Suppressor macrophage treated with lipopolysaccharide for 4 hours (primary cell): ENCODE measurements around the gene KRT32.
A peak's percentile ranks its signal among the peaks of the same experiment; 100 is the strongest.
"Not testable (repeated sequence)": the region's sequence is repeated elsewhere in the genome, so short reads cannot be mapped to it uniquely, and the experiment has no call there.

Source experiments
- DNase-seq: peaks from one replicate; pipeline ENCODE4 v3.0.0-alpha.2; 2020

KRT32 gene

DNA sequence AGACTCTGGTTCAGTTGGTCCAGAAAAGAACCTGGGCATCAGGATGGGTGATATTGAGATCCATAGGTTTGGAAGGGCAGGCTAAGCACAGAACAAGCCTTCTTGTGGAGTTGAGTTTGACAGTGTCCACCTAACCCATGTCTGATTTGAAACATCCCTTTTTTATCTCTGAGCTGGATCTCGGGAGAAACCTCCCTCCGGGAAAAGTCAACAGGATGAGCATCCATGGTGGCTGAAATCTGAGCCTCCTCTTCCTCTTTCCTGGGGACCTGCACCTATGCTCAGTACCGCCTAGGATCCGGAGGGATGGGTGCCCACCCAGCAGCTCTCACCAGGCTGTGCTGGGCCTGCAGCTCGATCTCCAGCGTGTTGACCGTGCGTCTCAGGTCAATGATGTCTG is 3.4 kb downstream of the KRT32 start:
- no peak for DNase-seq

DNA sequence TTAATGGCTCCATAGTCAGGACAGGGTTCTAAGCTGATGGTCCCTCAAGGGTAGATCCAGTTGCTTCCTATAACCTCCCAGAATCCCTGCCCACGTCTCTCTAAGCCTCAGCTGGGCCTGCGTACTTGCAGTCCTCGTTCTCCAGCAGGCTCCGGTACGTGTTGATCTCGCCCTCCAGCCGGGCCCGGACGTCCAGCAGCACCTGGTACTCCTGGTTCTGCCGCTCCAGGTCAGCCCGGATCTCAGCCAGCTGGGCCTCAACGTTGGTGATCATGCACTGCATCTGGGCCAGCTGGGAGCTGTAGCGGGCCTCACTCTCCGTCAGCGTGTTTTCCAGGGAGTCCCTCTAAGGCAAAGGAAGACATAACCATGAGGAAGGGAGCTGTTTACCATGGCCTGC is 4.5 kb downstream of the KRT32 start:
- DNase-seq = no peak

DNA sequence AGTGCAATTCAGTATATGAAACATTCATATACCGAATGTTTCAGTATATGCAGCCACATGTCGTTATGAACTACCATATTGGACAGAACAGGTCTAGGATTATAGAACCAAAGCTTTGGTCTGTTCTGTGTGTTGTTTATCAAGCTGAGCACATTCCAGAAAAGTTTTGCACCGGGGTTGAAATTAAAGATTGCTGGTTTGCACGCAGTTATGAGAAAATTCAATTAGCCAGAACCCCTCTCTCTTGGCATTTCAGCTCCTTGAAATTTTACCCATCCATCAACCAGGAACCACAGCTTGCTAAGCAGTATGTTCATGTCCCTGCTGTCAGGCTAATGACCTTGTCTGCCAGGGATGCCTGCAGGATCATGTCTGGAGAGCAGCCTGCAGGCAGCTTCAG is 9.5 kb downstream of the KRT32 start:
- no peak for DNase-seq

DNA sequence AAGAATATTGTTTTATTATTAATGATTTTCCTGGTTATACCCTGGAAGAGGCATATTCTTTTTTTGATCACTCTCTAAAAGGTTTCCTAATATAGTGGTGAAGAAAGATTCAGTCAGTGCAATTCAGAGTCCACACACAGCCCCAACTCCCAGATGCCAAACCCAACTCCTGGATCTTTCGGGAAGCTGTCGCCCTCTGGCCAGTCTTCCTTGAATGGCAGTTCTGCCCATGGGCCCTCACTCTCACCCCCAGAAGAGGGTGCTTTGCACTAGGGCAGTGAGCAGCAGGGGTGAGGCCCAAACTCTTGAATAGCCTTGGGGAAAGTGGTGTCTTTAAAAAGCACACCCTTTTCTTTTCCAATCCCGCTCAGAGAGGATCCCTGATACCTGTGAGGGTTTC is 11.0 kb downstream of the KRT32 start:
- DNase-seq = no peak

DNA sequence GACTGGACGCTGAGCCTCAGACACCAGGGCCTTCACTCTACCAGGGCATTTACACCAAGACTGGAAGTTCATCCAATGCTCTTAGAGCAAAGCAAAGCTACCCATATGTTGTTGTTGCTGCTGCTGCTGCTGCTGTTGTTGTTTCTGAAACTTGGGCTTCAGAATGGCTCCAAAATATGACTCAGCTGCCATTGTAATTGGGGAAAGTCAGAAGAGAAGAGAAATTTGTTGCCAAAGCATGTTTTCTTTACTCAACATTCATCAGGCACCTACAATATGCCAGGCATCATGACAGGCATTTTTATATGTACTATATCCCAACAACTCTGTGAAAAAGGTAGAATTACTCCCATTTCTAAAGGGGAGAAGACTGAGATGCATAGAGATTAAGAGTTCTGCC is 11.9 kb downstream of the KRT32 start:
- no peak for DNase-seq

DNA sequence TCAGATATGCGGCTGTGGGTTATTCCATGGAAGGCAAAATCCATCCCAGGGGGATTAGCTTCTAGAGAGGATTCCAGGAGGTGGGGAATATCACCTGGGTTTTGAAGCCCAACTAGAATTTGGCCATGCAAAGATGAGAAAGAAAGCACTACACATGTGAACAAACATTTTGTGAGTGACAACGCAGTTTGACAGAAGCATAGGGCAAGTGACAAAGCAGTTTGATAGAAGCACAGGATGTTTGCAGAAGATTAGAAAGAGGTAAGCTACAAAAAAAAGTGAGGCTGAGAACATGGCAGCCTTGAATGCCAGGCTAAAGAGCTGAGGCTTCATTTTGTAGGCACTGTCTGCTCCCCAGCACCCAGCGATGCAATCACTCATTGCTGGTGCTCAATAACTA is 14.1 kb downstream of the KRT32 start:
- no peak for DNase-seq

DNA sequence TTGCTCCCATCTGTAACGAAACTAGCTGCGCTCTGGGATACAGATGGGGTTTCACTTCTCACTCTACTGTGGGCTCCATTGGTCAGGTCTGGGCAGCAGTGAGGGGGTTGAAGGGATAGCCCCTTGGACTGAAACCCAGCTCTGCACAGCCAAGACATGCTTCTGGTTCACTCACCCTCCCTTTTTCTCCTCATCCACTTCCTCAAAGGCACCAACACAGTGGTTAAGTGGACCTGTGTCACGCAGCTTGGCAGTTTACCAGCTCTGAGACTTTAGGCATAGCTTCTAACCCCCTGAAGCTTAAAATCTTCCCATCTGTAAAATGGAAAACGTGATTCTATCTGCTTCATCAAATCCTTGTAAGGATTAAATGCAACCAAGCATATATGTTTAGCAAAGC is 14.9 kb downstream of the KRT32 start:
- peak; percentile 0 for DNase-seq

DNA sequence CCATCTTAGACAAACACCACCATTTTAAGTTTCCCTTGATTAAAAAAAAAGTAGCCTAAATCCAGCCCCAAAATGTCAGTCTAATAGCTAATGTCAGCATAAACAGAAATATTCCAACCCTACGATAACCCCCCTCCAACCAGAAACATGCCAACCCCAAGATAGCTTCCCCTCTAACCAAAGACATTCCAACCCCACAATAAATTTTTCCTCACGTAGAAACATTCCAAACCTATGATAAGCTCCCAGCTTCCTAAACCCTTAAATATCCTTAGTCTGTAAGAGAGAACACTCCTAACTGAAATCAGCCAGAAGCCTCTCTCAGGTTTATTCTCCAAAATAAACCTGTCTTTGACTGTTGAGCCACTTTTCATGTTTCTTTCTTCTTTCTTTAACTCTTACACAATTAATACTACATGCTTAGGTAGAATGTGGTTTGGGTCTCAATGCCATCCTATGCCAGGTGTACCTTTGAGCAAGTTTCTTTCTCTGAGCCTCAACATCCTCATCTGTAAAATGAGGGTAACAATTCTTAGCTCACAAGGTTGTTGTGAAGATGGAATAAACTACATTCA is 15.9 kb downstream of the KRT32 start:
- DNase-seq = no peak

DNA sequence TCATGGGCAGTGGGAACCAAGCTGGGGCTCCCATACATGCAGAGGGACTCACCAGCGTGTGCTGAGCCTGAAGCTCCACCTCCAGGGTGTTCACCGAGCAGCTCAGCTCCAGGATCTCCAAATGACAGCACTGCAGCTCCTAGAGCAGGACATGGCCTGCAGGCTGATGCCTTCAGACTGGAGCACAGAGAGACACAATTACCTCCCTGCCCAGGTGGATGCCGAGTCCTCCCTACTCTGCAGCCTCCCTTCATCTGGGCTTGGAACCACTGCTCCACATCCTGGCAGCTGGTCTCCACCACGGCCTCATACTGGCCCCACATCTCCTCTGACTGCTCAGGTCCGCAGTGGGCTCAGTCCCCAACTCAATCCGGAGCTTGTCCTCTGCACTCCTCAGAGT is 18.2 kb downstream of the KRT32 start:
- no peak for DNase-seq

DNA sequence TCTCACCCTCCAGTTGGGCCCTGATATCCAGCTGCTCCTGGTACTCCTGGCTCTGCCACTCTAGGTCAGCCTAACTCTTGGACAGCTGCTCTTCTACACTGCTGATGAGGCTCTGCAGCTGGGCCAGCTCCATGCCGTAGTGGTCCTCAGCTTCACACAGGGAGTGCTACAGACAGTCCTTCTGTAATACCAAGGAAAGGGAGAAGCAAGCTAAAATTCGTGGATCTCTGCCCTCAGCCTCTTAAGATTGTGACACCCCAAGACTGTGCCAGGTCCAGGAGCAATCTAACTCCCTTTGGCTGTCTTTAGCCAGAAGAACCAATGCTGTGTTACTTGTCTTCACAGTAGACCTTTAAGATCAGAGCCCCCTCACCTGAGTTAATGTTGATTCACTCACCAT is 18.7 kb downstream of the KRT32 start:
- DNase-seq = no peak

DNA sequence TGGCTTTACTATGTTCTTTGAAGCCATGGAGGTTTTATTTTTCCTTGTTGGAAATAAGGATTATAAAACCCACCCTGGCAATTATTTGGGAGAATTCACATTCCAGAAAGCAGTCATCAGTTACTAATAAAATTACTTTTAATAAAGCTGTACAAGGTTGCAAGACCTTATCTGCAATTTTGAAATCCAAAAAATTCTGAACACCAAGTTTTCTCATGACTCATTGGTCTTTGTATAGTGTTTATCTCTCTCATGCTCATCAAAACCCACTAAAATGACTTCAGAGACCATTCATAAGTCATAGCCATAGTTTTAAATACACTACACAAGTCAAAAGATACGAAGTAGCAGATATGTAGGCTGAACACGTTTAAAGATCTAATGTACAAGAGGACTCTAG is 20.4 kb downstream of the KRT32 start:
- no peak for DNase-seq

DNA sequence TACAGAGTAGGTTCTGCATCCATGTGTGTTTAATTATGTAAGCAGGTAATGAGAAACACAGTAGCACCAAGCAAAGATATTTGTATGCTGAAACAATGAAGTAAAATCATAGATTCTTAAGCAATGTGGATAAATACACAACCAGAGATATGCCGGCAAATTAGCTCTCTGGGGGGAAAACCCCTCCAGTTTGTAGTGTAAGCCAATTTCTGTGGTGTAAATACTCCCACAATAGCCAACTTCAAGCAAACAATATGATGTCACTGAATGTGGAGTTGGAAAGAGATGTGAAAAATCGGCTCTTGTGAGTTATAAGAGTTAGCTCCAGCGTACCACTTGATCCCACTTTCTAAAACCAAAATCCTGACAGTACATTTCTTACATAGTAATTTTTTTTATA is 22.5 kb downstream of the KRT32 start:
- no peak for DNase-seq

DNA sequence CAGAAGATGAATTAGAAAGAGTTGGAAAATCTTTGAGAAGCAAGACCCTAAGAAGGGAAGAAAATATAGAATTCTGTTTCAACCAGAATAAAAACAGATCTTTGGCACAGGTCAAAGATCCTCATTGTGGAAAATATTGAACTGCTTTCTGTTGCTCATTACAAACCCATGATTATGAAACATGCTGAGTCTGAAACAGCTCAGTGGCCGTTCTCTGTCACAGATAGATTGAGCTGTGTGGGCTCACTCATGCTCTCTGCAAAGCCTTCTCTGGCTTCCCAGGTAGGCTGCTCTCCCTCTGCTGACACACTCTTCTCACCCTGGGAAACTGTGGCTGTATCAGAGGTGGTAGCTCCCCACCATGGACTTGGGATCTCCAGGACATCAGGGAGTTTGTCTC is 23.0 kb downstream of the KRT32 start:
- DNase-seq = no peak

DNA sequence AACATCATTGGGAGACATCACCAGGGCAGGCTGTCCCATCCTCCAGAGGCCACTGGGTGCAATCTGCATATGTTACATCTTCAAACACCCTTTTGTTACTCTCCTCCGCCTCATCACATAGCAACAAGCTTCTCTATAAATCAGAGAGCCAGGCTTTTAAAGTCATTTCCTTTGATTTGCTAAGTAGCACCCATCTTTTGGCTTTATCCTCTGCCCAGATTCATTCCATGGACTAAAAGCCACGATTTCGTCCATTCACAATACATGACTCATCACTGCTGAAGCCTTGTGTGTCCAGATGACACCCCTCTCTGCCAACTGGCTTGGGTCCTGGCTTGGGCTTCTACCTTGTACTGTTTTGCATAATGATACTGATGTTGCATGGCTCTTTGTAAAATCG is 24.4 kb downstream of the KRT32 start:
- DNase-seq = no peak

DNA sequence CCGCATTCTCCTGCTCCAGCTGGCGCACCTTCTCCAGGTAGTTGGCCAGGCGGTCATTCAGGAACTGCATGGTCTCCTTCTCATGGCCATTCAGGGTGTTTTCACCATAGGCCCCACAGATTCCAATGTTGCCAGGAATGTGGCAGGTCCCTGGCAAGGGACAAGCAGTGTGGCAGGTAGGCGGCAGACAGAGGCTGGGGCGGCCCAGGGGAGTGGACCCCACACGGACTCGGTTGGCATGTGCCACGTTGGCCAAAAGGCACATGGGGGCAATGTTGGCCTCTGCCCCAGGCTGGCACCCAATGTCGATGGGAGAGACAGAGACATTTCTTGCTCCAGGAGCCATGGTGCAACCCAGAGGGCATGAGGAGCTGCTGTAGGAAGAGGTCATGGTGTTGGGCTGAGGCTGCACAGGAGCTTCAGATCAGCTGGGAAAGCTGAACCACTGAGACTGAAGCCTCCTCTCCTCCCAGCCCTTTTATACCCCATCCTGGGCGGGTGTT is 26.6 kb downstream of the KRT32 start, which contains the start of gene KRT38:
Gene KRT38 (minus strand): TSS at position 453 of the 503 bp plus-strand sequence. CDS start 62 bp downstream, at position 391.
- no peak for DNase-seq

DNA sequence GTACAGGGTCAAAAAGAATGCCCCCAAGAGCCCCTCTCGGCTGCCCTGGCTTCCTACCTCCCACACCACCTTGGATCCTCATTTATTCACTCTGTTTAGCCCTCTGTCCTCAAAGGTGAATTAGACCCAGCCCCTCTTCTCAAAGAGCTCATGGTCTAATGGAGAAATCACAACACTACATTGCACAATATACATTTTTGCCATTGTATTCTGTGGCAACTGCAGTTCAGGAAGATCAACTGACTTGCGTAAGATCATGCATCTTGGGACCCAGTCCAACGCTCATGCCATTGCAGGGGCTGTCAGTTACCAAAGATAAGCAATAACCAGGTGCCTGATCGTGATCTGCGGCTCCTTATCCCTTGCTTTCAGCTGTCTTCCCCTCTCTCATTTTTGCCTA is 27.8 kb downstream of the KRT32 start:
- no peak for DNase-seq

DNA sequence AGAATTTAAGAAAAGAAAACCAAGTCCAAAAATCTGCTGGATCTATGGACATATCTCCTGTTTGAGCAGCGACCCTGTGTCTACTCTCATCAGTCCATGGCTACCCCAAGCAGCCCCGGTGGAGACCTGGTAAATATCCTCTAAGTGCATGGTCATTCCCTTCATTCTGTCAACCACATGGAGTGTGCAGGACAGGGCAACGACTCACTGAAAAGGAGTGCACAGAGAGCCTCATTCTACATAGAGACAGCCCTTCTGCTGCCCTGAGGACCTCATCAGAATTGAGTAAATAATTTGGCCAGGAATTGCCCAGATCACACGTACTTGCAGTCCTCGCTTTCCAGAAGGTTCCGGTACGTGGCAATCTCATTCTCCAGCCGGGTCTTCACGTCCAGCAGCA is 29.4 kb downstream of the KRT32 start:
- no peak for DNase-seq

DNA sequence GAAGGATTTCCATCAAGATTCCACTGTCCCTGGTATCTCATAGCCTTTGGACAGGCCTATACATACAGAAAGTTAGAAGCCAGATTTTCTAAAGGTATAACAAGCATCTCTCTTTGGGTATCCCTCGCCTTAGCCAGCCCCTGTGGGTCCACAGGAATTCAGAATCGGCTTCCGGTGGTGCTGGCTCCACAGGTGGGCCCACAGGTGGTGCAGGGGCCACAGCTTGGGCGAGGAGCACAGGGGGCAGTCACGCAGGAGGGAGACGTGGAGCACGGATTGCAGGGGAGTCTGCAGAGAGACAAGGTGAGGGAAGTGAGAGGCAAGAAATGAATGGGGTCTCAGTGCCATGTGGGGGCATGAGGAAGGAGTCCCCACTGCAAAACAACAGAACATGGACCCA is 29.9 kb downstream of the KRT32 start:
- DNase-seq = no peak

DNA sequence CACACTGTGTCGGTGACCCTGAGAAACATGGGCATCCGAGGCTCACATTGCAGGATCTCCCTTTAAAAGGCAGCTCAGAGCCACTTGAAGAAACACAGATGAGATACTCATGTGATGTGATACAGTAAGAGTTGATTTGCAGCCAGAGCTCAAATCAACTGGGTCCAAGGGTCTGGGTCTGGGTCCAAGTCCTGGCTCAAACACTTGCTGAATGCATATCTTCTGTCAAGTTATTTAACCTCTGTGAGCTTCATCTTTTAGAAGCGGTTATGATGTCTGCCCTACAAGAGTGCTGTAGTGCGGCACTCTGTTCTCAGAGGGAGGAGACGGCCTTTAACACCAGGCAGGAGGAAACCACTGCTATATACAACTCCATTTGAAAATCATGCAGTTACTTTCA is 32.8 kb downstream of the KRT32 start:
- DNase-seq = no peak

DNA sequence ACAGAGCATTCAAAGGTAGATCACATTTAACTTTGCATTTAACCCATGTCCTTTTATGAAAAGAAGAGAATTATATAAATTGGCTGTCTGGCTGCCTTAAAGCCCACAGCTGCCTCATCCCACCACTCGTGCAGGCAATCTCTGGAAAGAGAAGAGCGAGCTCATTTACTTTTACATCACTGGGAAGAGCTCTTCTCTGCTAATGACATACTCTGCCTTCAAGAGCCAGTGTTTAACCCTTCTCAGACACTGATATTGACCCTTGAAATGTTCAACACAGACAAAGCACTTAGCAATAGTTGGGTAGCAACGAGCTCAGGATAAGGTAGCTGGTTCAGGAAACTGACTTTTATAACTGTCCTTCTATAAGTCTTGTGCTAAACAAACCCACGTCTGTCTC is 33.2 kb downstream of the KRT32 start:
- DNase-seq = no peak

DNA sequence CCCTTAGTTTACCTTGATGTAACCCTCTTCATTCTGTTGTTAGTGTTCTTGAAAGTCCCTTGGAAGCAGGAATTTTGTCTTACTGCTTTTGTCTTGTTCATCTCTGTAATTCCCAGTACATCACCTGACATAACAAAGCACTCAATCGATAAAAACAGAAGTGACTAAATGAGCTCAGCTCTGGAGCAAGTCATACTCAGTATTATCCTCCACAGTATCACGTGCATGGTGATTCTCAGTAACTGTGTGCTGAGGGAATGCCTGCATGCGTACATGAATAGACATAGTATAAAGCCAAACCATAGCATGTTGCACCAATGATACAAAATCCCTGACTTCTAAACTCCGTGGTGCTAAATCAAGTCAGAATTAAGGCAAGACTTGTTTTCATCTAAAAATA is 33.6 kb downstream of the KRT32 start:
- DNase-seq = no peak

DNA sequence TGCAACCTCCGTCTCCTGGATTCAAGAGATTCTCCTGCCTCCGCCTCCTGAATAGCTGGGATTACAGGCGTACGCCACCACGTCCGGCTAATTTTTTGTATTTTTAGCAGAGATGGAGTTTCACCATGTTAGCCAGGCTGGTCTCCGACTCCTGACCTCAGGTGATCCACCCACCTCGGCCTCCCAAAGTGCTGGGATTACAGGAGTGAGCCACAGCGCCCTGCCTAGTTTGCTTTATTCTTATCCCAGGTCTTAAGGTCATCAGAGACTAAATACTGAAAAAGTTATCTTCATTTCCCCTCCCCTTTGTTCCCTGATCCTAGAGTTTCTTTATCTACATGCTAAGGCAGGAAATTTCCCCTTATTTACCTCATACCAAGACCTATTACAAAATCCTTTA is 36.8 kb downstream of the KRT32 start:
- not testable (repeated sequence) for DNase-seq

DNA sequence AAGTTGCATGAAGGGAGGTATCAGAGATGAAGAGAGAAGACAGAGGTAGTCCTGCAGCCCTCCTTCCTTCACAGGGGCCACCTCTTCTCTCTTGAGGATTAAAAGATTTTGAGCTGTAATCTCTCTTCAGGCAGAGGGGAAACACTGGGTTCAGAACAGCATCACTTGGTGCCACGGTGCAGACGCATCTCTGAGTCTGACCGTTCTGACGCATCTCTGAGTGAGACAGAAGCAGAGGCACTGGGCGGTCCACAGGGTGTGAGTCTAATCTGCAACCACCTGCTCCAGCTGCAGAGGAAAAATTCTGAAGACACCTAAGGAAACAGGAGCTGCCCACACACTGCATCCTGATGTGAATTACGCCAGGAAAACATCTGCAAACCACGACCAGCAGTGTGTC is 37.5 kb downstream of the KRT32 start:
- DNase-seq = no peak

DNA sequence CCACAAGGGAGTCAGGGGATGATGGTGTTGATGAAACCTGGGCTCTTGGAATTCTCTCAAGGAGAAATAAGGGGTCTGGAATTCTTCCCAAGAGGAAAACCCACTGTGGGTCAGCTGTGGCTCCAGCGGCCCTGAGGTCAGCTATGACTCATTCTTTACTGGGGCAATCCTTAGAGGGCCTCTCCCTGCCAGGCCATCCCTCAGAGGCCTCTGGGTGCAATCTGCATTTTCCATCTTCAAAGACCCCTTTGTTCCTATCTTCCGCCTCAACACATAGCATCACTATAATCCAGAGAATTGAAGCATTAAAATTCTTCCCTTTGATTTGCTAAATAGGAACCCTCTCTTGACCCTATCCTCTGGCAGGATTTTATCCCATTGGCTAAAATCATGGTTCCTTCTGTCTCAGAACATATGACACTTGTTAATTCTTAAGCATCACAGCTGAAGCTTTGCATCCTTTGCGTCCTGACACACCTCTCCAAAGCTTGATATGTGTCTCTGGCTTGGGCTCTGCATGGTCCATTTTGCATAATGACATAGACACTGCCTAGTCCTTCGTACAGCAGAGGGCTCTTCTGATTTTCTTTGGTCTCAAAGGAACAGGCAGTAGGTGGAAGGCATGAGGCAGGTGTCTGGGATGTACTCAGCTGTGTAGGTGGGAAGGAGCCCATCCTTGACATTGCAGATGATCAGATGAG is 38.4 kb downstream of the KRT32 start:
- no peak for DNase-seq

DNA sequence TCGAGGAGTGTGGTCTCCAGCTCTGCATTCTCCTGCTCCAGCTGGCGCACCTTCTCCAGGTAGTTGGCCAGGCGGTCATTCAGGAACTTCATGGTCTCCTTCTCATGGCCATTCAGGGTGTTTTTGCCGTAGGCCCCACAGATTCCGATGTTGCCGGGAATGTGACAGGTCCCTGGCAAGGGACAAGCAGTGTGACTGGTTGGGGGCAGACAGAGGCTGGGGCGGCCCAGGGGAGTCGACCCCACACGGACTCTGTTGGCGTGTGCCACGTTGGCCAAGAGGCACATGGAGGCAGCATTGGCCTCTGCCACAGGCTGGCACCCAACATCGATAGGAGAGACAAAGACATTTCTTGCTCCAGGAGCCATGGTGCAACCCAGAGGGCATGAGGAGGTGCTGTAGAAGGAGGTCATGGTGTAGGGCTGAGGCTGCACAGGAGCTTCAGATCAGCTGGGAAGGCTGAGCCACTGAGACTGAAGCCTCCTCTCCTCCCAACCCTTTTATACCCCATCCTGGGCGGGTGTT is 43.0 kb downstream of the KRT32 start, which contains the start of gene KRT37:
Gene KRT37 (minus strand): TSS at position 475 of the 525 bp plus-strand sequence. CDS start 62 bp downstream, at position 413.
- DNase-seq = no peak
